ENCODE results near the gene SCNN1A.

GRCh38 chr12:6330192-6330591 lies 45.2 kb downstream of the SCNN1A start:
- TF ChIP-seq EZH2 (IDR thresholded peaks at IDR 0.05; ENCODE audit: borderline replicate concordance), result no peak
- no peak for TF ChIP-seq CTCF (IDR thresholded peaks at IDR 0.05; ENCODE audit: poor library complexity)
- no peak for TF ChIP-seq EZH2phosphoT487 (IDR thresholded peaks at IDR 0.05; ENCODE audit: low read depth, severe bottlenecking, unreplicated experiment)
